GM19463 (cell line): ENCODE results near the gene CD33.
"Not testable (repeated sequence)": the region's sequence is repeated elsewhere in the genome, so short reads cannot be mapped to it uniquely, and the experiment has no call there.

Experiments
- ATAC-seq: cut with Tn5 transposase; IDR thresholded peaks from one replicate; pipeline ENCODE4 v1.9.1; 2021; ENCODE audit warnings: mild to moderate bottlenecking, moderate library complexity; ENCODE audit not compliant: unreplicated experiment

Gene CD33

DNA sequence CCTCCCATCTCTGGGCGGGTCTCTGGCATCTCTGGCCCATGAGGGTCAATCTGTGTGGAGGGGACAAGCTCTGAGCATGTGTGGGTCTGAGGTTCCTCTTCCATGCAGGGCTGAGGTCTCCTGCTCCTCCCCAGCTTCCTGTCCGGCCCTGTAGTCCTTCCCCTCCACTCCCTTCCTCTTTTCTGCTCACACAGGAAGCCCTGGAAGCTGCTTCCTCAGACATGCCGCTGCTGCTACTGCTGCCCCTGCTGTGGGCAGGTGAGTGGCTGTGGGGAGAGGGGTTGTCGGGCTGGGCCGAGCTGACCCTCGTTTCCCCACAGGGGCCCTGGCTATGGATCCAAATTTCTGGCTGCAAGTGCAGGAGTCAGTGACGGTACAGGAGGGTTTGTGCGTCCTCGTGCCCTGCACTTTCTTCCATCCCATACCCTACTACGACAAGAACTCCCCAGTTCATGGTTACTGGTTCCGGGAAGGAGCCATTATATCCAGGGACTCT, at the start of gene CD33:
CD33 (plus strand) TSS at position 183 of the 496 bp plus-strand sequence; CDS start at position 222, 39 bp downstream.
- ATAC-seq, result not testable (repeated sequence)

DNA sequence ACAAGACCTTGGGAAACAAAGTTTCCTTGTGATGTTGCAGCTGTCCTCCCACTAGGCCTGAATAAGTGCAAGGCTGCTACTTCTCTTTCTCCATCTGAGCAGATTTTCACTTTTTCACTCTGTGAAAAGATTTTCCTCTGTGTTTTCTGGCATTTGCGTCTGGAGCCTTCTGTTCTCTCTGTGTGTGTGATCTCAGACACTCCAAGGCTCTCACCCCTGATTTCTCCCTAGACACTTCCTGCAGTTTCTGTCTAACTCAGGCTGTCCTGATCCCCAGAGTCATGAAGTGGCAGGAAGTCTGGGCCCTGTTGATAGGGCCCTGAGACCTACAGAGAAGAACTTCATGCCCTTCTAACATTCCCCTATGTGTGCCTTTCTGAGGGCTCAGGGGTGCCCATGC, 45.6 kb upstream of the CD33 start:
- no peak for ATAC-seq

GRCh38 chr19:51181377-51181912, 43.4 kb upstream of the CD33 start:
- no peak for ATAC-seq

DNA sequence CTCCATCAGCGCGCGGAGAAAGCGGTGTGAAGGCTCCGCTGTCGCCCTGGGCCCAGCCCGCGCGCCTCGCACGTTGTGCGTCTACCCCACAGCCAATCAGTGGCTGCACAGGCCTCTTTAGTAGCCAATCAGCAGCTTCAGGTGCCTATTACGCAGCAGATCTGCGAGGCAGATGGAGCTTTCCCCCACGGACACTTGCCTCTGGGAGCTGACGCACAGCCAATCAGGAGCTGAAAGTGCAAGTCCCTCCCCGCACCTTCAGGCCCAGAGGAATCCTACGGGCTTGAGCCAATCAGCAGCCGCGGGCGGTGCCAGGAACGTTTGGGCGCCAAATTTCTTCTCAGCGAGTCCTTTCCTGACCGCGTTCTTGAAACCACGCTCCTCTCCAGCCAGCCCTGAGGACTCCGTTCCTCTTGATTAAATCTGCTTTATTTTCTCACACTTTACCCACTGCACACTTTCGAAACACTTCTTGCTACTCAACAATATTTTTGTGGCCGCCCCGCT, 42.9 kb upstream of the CD33 start:
- no peak for ATAC-seq

- no peak for ATAC-seq
These were observed 41.3 kb upstream of the CD33 start for GRCh38 chr19:51183629-51184028.

DNA sequence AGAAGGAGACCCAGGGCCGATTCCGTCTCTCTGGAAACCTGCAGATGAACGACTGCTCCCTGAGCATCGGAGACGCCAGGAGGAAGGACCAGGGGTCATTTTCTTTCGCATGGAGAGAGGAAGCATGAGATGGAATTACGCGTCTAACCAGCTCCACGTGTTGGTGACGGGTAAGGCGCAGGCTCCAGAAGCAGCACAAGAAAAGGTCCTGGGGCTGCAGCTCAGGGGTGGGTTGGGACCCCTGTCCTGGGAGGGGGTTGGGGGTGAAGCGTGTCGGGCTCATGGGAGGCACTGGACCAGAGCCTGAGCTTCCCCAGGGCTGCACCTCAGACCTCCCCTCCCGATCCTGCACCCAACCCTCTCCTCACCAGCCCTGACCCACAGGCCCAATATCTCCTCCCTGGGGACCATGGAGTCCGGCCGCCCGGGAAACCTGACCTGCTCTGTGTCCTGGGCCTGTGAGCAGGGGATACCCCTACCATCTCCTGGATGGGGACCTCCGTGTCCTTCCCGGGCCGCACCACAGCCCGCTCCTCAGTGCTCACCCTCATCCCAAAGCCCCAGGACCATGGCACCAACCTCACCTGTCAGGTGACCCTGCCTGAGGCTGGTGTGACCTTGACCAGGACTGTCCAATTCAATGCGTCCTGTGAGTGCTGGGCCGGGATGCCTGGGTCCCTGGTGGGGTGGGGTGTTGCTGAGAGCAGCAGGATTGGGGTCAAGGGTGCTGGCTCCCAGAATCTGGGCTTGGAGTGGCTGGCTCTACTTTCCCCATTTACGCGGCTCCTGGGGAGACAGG, 39.6 kb upstream of the CD33 start:
- ATAC-seq, result no peak

GRCh38 chr19:51185868-51186215, 39.0 kb upstream of the CD33 start:
- no peak for ATAC-seq

GRCh38 chr19:51186323-51186722, 38.6 kb upstream of the CD33 start:
- no peak for ATAC-seq

DNA sequence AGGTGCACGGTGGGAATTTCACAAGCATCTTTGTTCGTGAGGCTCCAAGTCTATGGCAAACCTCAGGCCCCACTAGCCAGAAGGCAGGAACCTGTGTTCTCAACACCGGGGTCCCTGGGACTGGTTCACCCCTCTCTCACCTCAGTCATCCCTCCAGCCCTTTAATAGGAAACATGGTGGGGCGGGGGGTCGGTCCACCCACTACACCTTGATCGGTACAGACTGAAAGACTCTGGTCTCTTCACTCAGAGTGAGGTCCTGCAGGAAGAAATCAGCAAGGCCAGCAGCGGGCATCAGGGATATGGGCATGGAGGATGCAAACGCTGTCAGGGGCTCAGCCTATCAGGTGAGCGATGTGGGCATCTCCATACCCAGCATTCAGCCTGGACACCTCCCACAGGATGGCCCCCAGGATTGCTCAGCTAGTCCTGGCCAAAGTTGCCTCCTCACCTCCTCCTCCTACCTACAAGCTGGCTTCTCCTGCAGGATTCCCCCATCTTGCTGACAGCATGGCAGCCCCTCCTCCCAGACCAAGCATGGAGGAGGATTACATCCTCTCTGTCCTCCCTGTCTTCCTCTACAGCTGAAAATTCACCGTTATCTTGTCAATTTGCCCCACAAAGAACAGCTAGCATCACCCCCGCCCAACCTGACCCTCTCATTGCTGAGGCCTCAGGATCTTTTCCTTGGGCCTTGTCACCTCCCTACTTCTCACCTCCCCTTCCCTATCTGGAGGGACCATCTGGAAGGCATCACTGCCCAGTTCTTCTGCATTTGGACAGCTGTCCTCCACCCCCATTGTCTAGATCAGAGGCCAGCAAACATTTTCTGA, 37.3 kb upstream of the CD33 start:
- no peak for ATAC-seq

DNA sequence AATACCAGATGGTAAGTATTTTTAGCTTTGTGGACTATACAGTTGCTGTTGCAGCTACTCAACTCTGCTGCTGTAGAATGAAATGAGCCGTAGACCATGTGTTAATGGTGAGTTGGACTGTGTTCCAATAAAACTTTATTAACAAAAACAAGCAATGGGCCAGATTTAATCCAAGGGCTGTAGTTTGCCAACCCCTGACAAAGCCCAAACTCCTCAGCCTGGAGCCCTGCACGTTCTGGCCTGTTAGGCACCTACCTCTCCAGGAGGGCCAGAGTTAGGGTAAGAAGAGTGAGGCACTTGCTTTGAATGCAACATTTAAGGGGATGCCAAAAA, 36.7 kb upstream of the CD33 start:
- ATAC-seq, result no peak

- no peak for ATAC-seq
These were observed 32.2 kb upstream of the CD33 start for GRCh38 chr19:51192689-51193088.

DNA sequence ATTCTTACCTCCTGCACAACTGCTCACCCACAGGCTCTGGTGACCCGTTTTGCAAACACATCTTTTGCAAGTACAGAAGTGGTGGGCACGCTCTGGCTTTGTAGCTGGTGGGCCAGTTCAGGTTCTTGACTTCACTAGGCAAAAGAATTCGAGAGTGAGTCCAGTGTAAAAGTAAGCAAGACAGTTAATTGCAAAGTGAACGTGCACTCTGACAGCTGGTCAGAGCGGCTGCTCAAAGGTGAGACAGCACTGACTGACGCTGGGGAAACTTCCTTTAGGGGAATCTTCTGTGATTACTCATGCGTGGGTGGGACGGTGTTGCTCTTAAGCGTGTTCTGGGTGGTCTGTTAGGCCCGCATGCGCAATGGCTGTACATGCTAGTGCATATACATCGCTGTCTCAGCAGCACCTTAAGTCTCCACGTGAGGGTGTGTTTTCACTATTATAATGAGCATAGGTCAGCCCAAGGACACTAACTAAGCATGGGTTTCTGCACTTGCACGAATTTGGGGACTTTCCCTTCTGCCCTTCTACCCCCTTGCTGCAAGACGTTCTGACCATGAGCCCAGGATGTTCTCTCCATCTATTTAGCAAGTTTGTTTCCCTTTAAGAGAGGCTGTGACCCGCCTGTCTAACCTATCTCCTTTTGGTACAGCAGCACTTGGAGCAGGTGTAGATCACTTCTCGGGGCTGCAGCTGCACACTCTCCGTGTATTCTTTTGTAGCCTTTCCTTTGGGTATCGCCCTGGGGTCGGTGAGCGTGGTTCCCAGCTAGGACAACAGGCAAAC, 30.2 kb upstream of the CD33 start:
- ATAC-seq, result no peak

GRCh38 chr19:51195316-51195586, 29.6 kb upstream of the CD33 start:
- no peak for ATAC-seq

DNA sequence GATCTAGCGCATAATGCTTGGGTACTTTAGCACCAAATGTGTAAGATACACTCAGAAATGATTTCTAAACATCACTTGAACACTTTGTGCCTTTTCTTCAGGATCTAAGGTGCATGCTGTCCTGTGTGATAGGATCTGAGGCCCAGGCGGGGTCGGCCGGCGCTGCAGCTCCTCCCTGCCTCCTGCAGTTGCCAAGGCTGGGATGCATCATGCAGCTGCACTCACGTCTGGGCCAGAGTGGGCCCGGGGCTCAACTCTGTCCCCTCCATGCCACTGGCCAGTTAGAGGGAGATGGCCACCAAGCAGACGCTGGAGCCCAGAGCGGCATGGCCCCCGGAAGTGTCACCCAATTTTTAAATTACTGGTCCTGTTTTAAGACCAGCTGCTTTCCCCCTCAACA, 29.3 kb upstream of the CD33 start:
- no peak for ATAC-seq

DNA sequence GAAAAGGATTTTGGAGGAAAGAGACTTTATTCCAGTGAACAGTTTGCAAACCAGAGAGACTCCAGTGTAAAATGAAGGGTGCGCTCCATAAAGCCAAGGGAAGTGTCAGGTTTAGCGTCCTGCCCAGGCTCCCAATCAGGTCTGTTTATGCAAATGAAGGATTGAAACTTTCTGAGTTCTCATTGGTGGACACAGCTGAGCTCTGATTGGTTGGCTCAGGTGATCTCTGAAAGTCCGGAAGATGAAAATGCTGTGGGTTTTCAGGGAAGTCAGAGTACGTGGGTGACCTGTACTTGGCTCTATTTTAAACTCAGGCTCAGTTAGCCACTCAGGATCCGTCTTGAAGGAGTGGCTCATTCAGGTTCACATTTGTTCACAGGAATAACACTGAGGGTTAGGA, 28.7 kb upstream of the CD33 start:
- no peak for ATAC-seq

DNA sequence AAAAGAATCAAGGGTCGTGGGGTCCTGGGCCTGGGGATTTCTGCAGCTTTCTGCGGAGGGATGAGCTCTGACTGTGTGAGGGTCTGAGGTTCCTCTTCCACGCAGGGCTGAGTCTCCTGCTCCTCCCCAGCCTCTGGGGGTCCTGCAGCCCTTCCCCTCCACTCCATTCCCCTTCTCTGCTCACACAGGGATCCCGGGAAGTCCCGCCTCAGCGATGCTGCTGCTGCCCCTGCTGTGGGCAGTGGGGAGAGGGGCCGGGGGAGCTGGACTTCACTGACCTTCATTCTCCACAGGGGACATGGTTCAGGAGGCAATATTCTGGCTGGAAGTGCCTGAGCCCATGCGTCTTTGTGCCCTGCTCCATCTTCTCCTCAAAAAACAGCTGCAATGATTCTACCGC, 26.2 kb upstream of the CD33 start:
- ATAC-seq, result no peak

- ATAC-seq, result no peak
These were observed 24.7 kb upstream of the CD33 start for GRCh38 chr19:51200071-51200666.

- ATAC-seq, result no peak
These were observed 23.2 kb upstream of the CD33 start for GRCh38 chr19:51201712-51202111.

GRCh38 chr19:51203916-51204315, 21.0 kb upstream of the CD33 start:
- no peak for ATAC-seq

DNA sequence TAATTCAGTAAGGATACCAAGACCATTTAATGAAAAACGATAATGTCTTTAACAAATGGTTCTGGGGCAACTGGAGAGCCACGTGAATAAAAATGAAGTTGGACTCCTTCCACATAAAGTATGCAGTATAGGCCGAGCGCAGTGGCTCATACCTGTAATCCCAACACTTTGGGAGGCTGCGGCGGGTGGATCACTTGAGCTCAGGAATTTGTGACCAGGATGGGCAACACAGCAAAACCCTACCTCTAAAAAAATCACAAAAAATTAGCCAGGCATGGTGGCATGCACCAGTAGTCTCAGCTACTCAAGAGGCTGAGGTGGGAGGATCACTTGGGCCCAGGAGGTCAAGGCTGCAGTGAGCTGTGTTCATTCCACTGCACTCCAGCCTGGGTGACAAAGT, 20.6 kb upstream of the CD33 start:
- no peak for ATAC-seq

- no peak for ATAC-seq
These were observed 17.1 kb upstream of the CD33 start for GRCh38 chr19:51207747-51208146.
